C1 segment of cervical spinal cord (tissue), 14 donors: ENCODE measurements around the gene SLC6A7.

Experiments
- DNase-seq, 14 donors: peaks; one replicate each; lab custom pipeline; 2025; lab: John Stamatoyannopoulos, UW

Gene SLC6A7

DNA sequence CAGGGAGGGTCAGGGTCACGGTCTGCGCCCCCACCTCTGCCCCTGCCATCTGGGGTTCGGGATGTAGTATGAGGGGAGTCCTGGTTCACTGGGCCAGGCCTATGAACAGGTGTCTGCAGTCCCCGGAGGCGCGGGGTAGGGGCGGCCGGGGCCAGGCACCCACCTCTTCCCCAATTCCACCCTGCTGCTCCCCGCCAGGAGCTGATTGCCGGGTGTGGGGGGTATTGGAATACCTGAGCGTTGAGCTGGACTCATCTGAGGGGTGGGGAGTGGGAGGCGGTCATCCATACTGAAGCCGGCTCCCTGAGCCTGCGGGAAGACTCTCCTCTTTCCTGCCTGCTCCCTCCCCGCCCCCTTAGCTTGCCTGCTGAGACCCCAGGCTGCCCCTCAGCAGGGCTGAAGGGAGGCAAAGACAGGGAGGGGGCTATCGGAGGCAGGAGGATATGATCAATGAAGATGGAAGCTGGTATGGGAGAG, 679 bp downstream of the SLC6A7 start:
- DNase-seq: peak in 1 of 14 donors; percentile 37

DNA sequence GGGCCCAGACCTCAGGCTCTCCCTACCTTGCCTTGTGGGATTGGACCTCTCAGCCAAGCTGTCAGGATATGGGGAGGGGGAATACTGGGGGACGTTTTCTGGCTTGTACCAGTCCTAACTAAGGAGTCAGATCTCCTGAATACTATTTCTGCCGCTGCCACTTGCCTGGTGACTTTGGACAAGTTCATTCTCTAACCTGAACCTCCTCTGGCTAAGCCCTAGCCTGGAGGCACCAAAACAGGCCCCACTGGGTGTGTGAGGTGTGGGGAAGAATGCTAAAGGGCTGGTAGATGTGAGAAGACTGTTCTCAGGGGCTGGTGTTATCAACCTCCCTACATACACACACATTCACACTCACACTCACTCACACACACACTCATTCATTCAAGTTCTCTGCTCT, 1.1 kb downstream of the SLC6A7 start:
- DNase-seq: peak in 1 of 14 donors; percentile 40

DNA sequence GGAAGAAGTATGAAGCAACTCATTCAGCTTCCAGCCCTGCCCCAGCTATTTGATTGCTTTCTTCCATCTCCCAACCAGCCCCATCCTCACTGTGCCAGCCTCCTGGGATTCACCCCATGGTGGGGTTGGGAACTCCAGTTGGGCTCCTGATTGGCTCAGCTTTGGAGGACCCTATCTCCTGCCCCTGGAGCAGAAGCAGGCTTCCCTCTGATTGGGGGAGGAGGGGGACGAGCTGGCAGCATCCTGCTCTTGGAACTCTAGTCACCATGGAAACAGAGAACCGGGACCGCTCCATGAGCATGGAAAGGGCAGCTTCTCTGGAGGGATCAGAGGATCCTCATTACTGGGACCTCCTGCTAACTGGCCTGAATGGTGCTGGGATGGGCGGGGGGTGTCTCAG, 2.6 kb downstream of the SLC6A7 start:
- DNase-seq: peak in 1 of 14 donors; percentile 69

DNA sequence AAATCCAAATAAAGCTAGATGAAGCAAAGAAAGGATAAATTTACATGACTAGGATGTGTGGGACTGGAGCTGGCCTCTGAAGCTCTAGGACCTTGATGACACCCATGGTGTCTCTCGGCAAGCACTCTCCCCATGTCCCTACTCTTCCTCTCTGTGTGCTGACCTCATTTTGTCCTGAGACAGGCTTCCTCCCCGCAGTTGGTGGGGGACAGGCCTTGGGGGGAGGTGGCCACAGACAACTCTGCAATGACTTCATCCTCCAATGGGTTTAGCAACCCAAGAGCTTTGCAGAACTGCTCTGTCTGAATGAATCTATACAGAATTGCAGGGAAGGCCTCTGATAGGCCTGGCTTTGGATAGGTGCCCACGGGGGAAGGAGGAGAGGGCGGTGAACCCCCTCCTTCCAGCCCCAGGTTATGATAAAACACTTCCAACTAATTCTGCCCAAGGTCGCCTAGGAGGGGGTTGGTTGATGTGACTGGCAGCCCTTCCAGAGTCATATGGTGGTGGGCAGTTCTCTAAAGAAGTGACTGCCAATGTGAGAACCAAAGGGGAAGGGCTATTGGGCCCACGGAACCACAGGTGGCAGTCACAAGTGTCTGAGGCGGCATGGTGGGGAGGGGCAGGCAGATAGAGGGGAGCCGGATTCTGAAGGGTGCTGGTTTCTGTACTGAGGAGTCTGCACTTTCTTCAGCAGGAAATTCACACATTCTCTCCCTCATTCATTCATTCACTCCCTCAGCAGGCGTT, 6.0 kb downstream of the SLC6A7 start:
- no peak for DNase-seq

DNA sequence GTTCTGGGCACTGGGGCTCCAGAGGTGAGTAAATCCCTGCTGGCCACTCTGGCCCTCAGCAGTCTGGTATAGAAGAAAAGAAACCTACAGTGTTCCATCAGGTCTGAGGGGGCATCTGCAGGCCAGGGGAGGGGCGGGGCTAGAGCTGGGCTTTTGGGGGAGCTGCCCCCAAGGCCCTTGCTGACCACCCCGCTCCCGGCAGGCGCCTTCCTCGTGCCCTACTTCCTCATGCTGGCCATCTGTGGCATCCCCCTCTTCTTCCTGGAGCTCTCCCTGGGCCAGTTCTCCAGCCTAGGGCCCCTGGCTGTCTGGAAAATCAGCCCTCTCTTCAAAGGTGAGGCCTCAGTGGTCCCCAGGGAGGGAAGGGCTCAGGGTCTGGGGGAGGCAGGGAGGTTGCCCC, 6.7 kb downstream of the SLC6A7 start:
- no peak for DNase-seq

DNA sequence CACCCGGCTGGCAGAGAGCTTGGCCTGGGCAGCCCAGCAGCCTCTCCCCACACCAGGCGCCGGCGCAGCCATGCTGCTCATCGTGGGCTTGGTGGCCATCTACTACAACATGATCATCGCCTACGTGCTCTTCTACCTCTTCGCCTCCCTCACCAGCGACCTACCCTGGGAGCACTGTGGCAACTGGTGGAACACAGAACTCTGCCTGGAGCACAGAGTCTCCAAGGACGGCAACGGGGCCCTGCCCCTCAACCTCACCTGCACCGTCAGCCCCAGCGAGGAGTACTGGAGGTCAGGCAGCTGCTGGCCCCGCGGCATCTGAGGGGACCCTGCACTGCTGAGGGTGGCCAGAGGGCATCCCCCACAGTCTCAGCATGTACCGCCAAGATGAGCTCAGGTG, 7.1 kb downstream of the SLC6A7 start:
- DNase-seq: no peak

DNA sequence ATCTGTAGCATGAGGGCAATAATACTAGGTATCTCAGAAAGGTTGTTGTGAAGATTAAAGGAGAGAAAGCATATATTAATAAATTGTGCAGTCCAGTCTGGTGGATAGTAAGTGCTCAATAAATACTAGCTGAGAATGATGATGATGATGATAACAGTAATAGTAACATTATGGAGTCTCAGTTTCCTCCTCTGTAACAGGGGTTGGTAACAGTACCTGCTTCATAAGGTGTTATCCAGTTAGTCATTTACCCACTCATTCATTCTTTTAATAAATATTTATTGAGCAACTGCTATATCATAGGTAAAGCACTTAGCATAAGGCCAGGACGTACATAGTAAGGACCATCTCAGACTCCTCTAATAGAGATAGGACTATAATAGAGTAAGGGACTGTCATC, 7.6 kb downstream of the SLC6A7 start:
- DNase-seq: no peak

DNA sequence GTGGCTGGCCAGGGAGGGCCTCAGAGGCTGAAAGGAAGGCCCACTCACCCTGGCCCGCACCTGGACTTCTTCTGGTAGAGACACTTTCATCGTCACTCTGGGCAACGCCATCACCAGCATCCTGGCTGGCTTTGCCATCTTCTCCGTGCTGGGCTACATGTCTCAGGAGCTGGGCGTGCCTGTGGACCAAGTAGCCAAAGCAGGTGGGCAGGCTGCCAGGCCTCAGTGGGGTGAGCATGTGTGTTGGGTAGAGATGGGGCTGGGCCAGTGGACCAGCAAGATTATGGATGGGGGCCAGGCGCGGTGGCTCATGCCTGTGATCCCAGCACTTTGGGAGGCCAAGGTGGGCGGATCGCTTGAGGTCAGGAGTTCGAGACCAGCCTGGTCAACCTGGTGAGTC, 12.6 kb downstream of the SLC6A7 start:
- DNase-seq: peak in 1 of 14 donors; percentile 65

DNA sequence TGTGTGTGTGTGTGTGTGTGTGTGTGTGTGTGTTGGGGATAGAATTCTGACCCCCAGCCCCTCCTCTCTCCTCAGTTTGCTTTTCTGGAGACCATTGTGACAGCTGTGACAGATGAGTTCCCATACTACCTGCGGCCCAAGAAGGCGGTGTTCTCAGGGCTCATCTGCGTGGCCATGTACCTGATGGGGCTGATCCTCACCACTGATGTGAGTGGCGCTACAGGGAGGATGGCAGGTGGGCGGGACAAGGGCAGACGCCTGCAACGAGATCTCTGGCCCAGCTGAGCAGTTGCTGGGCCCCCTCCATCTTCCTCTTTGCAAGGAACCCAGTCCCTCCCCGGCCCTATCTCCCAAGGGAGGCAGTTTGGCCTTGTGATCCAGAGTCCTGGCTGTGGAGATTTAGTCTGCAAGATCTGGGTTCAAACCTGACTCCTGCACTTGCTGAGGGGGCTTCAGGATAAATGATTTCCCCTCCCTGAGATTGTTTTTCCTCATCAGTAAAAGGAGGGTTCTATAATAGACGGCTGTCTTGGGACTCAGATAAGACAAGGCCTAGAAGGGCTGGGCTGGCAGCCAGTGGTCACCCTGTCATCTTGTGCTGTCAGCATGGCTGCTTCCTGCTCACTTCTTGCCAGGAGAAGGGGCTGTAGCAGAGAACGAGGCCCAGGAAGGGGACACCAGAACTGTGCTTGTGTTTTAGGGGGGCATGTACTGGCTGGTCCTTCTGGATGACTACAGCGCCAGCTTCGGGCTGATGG, 14.1 kb downstream of the SLC6A7 start:
- DNase-seq: no peak

DNA sequence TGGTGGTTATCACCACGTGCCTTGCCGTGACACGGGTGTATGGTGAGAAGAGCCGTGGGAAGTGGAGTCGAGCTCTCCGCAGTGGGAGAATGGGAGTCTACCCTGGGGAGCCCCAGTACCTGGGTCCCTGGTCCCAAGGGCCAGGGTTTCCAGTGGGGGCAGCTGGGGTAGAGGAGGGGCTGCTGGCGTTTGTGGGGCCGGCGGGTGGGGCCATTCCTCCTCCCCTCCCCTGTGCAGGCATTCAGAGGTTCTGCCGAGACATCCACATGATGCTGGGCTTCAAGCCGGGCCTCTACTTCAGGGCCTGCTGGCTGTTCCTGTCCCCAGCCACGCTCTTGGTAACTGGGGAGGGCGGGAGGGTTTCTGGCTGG, 14.7 kb downstream of the SLC6A7 start:
- DNase-seq: no peak

DNA sequence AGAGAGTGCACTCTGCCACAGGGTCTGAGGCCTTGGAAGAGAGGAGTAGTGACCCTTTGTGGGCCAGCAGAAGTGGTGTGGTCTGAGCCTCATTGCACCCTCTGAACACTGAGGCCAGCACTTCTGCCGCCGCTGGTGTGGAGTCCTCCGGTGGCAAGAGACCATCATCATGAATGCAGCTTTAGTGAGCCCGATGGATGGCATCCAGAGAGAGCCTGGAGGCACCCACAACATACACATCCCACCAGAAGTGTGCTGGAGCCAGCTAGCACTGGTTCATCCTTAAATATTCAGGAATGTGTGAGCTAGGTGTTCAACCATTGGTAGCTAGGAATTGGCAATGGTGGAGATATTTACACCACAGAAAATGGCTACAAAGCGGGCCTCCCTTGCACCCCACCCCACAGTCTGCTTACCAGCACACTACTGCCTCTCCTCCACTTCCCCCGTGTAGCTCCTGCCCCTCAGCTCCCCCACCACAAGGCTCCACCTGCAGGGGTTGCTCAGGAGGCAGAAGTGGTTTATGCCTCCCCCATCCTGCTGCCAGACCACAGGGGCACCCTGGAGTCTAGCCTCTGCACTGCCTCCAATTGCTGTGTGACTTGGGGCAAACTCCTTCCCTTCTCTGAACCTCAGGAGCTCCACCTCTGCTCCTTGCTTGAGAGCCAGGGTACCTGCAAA, 16.4 kb downstream of the SLC6A7 start:
- no peak for DNase-seq

DNA sequence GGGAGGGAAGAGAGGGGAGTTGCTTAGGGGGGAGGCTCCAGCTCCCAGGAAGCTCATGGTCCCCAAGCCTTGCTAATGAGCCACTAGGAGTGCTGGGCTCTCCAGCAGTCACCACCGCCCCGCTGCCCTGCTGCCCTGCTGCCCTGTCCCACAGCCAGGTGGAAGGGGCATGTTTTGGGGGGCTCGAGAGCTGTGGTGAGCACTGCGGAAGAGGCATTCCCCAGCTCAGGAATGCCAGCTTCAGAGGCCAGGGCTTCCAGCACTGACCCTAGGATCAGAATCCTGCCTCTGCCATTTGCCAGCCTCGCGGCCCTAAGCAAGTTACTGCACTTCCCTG, 16.9 kb downstream of the SLC6A7 start:
- no peak for DNase-seq

DNA sequence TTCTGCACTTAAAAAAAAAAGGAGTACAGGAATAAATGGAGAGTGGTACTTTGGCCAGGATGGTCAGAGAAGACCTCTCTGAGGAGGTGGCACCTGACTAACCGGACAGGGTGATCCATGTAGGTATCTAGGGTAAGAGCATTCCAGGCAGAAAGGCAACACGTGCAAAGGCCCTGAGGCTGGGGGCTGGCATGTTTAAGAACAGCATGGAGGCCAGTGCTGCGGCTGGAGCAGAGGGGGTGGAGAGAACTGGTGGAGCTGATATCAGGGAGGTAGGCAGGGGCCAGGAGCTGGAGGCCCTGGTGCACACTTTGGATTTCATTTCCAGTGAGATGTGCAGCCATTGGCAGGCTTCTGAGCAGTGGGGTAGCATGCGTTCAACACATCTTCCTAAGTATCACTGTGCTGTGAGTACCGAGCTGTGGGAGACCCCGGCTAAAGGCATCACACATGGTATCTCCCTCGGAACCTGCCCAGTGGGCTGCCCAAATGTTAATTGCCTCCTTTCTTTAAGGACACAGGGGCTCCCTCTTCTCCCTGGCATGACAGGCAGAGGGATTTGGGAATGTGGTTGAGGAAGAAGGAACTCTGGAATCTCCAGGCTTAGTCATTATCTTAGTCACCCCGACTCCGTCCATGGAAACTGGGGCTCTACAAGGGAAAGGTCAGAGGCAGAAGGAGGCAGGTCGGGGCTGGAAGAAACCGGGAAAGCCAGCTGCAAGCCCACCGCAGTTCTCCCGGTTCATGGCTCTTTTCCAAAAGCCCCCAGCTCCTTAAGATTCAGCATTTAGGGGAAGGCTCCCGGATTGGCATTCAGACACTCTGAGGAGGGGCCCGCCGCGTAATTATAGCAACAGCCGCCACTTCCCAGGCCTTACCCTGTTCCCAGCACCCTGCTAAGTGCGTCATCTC, 18.6 kb downstream of the SLC6A7 start:
- no peak for DNase-seq

DNA sequence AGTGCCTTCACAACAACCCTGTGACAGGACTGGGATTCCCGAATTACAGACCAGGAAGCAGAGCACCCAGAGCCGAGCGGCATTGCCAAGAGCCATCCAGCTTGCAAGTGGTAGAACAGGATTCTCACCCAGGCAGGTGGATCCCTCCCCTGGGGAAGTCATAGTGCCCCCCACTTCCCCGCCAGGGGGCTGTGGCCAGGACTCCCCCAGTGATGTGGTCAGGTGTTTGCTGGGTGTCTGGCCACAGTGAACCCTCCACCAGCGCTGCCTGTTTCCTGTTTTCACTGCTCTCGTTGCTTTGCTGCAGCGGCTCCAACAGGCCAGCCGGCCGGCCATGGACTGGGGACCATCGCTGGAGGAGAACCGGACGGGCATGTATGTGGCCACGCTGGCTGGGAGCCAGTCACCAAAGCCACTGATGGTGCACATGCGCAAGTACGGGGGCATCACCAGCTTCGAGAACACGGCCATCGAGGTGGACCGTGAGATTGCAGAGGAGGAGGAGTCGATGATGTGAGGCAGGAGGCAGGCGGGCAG, 19.3 kb downstream of the SLC6A7 start:
- peak in 2 of 14 donors; percentile 7 to 44 for DNase-seq

DNA sequence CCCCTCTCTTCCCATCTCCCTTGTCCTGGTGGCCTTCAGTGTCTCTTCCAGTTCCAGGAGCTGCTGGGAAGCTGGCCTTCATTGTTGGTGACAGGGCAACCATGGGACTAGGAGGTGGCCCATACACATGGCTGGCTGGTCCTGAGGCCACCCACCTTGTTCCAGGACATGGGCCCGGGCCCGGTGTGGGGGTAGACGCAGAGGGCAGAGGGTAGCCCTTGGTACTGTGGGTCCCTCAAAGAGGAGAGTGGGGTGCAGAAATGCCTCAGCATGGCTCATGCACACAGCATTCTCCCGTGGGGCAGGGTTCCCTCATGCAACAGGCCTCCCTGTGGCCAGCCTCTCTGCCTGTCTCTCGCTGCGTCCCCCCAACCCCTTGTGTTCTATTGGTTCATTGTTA, 20.8 kb downstream of the SLC6A7 start:
- no peak for DNase-seq

DNA sequence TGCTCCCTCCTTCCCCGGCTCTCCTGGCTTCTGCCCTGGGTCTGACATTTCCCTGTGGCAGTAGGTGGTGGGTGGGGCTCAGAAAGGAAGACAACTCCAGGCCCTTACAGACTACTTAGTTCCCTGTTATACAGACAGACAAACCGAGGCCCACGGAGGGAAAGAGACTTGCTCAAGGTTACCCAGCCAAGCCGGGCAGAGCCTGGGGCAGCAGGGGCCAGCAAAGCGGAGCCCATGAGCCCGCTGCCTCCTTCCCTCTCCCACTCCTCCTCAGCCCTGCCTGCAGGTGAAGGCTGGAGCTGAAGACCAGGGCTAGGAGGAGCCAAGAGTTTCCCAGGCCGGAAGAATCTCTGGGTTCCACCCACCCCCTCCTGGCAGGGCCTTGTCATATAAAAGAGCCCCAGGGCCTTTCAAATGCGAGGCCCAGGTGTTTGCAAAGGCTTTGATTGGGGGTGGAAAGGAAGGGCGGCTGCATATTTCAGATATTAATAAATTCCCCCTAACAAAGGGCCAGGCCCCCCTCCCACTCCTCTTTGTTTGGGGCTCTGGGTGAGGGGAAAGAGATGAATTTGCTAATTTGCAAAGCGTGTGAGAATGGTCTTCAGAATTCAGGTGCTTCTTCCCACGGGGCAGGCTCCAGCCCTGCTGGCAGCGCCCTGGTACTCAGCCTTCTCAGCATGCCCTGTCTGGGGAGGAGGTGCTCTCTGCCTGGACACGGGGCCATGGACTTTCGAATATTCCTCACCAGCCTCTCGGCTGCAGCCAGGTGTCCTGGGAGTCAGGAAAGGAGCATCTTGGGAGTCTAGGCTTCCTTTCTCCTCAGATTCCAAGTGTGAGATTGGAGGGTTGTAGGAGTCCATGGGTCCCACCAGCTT, 21.5 kb downstream of the SLC6A7 start:
- DNase-seq: no peak

DNA sequence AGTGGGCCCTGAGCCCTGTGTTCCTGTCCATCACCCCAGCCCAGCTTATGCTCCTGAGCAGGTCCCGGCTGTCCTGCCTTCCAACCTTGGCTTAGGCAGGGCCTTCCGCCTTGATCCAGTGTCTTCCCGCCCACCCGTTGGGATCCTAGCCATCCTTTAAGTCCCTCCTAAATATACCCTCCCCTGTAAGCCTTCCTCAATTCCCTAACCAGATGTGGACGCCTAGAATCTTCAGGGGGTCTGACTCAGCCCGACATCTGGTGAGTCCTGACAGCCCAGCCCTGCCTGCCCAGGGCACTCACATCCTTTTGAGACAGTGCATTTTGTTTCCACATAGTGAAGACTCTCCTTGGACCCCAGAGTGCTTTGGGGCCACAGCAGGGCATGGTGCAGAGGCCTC, 23.7 kb downstream of the SLC6A7 start:
- DNase-seq: no peak

DNA sequence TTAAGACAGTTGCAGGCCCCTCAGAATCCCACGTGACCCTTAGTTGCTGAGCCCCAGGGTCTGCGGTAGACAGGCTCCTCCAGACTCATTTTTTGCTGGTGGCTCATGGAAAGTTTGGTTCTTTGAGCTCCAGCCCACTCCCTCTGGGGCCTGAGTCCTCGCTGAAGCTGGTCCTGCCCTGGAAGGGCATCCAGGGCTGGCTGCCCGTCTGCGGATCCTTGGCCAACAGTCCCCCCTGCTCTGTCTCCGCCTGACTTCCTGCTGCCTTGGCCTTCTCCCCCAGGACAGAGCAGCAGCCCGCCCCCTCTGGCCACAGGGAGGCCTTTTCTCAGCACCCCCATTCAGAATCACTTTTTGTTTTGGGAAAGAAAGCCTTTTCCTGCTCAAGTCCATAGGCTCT, 24.4 kb downstream of the SLC6A7 start:
- DNase-seq: peak in 1 of 14 donors; percentile 13

DNA sequence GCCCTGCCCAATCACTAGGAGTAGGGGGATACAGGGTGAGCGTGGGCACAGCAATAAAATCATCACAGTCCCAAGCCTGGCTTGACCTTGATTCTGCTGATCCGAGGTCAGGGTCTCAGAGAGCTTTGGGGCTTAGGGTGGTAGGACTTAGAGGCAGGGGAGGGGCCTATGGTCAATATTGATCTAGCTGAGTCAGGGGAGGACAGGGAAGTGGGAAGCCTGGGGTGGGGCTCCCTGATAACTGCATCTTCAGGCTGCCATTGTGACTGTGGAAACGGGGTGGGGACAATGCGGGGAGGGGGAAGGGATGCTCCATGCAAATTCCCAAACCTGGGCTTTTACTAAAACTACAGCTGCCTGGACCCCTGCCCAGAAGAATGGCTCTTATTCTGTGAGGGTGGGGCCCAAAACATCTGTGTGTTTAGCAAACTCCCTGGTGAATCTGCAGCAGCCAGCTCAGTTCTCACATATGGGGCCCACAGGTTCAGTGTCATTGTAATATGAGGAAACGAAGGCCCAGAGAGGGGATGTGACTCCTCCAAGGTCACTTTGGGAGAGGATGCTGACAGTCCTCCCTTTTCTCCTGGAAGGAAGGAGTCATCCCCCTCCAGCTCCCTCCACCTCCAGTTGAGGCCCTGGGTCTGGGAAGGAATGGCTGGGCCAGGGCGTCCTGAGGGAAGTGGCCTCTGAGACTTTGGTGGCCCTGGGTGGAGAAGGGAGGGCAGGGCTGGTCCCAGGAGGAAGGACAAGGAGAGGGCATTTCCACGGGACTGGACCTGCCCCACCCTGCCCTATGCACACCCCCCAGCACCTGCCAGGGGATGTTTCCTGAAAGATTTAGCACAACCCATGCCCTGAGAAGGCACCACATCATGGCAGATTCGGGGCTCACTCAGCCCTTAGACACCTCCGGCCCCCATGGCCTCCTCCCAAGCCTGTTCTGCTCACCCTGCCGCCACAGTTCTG, 26.4 kb downstream of the SLC6A7 start:
- DNase-seq: no peak
